Body of pancreas (tissue), 4 donors: Measurements from ENCODE around the gene SALL2.
A peak's percentile ranks its signal among the peaks of the same experiment; 100 is the strongest.

ENCODE experiments used
- POLR2A ChIP-seq, 3 donors: fragments of 450-650 bp; IDR thresholded peaks; one replicate each; pipeline ENCODE4 v1.6.1; 2016; ENCODE audit warnings: antibody characterized with exemption in 3 of 3, mild to moderate bottlenecking in 2 of 3
- TF ChIP-seq, protein P1 (sequence below), 7 experiments: fragments of 450-650 bp in 4 of 7; fragments of 200-600 bp in 3 of 7; sonication (generic) in 3 of 7; IDR thresholded peaks; one replicate each; pipeline ENCODE4 v1.5.1; 2016 to 2019; ENCODE audit warnings: antibody characterized with exemption in 7 of 7

DNA sequence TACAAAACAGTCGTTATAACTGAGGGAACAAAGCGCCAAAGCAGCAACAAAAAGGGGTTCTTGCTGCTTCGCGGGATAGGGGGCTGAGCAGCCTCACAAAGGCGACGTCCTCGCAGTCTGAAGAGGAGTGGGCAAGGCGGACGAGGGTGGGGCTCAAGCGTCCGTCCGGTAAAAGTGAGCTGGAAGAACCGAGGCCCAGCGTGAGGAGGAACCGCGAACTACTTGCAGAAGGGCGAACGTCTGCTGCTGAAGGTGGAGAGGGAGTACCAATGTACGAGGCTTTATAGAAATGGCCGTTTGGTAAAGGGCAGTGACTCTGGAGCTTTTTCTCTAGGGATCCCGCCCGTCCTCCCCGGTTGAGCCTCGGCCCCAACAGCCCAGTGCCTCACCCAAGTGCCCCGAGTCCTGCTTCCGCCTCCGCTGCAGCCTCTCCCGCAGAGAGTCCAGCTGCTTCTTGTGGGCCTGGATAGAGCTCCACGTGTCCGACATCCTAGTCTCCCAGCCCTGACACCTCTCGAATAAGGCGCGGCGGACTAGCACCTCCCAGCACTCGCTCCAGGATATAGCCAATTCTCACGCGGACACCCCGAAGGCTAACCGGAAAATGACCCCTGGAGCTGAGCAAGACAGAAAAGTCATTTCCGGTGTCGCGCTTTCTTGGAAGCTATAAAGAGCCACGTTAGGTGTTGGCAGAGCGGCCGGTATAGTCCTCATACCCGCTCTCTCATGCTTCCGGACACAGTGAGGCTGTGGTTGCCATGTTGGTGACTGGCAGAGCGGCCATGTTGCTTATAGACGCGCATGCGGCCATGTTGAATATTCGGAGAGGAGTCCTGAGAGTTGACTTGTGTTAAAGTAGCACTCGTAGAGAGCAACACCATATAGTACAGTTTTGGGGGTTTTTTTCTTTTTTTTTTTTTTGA is 15.2 kb downstream of the SALL2 start, which contains the start of gene METTL3:
- TF ChIP-seq, protein P1, sequence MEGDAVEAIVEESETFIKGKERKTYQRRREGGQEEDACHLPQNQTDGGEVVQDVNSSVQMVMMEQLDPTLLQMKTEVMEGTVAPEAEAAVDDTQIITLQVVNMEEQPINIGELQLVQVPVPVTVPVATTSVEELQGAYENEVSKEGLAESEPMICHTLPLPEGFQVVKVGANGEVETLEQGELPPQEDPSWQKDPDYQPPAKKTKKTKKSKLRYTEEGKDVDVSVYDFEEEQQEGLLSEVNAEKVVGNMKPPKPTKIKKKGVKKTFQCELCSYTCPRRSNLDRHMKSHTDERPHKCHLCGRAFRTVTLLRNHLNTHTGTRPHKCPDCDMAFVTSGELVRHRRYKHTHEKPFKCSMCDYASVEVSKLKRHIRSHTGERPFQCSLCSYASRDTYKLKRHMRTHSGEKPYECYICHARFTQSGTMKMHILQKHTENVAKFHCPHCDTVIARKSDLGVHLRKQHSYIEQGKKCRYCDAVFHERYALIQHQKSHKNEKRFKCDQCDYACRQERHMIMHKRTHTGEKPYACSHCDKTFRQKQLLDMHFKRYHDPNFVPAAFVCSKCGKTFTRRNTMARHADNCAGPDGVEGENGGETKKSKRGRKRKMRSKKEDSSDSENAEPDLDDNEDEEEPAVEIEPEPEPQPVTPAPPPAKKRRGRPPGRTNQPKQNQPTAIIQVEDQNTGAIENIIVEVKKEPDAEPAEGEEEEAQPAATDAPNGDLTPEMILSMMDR (IDR thresholded peaks at IDR 0.05): peak in 1 of 7 experiments; percentile 15
- TF ChIP-seq POLR2A (IDR thresholded peaks at IDR 0.05): peak in 2 of 3 donors; percentile 80 to 85
